ENCODE results near the gene TEX48. TPM values are rescaled to one million over a fixed set of nuclear protein-coding genes. Genes with fewer than 3 reads are reported as not detected.
A peak's percentile ranks its signal among the peaks of the same experiment; 100 is the strongest.

Gene TEX48
- total and polyA plus RNA-seq, 10 of the 15 experiments (the other 5 are each of a cell fraction or from before 2014, with no cell fraction given), result not detected

DNA sequence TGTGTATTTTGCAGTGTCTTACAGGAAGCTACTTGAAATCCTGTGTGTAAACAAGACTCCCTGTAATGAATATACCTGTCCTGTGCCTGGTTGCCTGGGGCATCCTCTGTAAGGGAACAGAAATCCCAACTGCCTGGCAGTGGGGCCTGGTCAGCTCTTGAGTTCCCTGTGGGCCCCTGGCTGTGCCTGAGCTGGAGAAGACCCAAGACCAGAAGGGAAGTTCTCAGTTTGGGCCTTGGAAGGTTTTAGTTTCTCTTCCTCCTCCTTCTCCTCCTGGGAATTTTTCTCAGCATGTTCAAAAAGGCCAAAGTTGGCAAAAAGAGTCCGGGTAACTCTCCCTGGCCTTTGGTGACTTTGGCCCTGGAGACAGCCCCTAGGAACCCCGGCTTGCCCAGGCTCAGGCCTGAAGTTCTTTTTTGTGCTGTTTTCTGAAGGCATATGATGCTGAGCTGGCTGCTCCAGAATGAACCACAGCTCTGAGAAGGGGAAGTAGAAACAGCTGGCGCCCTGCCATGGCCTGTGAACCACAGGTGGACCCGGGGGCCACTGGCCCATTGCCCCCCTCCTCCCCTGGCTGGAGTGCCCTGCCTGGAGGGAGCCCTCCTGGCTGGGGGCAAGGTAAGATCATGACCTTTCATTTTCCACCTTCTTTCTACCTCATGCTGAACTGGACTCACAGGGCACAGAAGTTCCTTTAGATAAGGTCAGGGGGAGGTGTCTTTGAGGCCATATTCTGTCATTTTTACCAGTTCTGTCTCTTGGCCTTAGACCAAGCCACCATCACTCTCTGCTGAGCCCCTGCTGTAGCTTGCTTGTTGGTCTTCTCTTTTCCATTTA, 65.1 kb downstream of the TEX48 start (continued):
- TF ChIP-seq BHLHE40 (IDR thresholded peaks at IDR 0.05; ENCODE audit: borderline replicate concordance in 1 of 2, low read depth in 2 of 2, low read length in 1 of 2), result peak in 1 of 2 experiments; percentile 54; a peak in 1 of 4 replicates
- peak; percentile 83 to 89; a peak in 3 of 4 replicates for TF ChIP-seq IKZF2 (IDR thresholded peaks at IDR 0.05)
- TF ChIP-seq ETV6 (conservative IDR thresholded peaks at IDR 0.05 in 1 of 2, IDR thresholded peaks at IDR 0.05 in 1 of 2; ENCODE audit: borderline replicate concordance in 1 of 2, low read depth in 1 of 2), result peak in 1 of 2 experiments; percentile 21; a peak in 1 of 4 replicates
- no peak for TF ChIP-seq STAT1 (conservative IDR thresholded peaks at IDR 0.05)
- 0 out of 2 replicates have a peak, but pooled peaks have one; percentile 39 for TF ChIP-seq PAX5 (IDR thresholded peaks at IDR 0.05; ENCODE audit: borderline replicate concordance, low read depth, low read length)
- TF ChIP-seq, protein P1, sequence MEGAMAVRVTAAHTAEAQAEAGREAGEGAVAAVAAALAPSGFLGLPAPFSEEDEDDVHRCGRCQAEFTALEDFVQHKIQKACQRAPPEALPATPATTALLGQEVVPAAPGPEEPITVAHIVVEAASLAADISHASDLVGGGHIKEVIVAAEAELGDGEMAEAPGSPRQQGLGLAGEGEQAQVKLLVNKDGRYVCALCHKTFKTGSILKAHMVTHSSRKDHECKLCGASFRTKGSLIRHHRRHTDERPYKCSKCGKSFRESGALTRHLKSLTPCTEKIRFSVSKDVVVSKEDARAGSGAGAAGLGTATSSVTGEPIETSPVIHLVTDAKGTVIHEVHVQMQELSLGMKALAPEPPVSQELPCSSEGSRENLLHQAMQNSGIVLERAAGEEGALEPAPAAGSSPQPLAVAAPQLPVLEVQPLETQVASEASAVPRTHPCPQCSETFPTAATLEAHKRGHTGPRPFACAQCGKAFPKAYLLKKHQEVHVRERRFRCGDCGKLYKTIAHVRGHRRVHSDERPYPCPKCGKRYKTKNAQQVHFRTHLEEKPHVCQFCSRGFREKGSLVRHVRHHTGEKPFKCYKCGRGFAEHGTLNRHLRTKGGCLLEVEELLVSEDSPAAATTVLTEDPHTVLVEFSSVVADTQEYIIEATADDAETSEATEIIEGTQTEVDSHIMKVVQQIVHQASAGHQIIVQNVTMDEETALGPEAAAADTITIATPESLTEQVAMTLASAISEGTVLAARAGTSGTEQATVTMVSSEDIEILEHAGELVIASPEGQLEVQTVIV (IDR thresholded peaks at IDR 0.05; ENCODE audit: borderline replicate concordance, partially characterized antibody), result no peak
- 0 out of 2 replicates have a peak, but pooled peaks have one; percentile 48 for TF ChIP-seq CBFB (IDR thresholded peaks at IDR 0.05; ENCODE audit: low read depth)
- TF ChIP-seq GABPA (IDR thresholded peaks at IDR 0.05; ENCODE audit: low read depth), result no peak
- TF ChIP-seq ATF7 (IDR thresholded peaks at IDR 0.05; ENCODE audit: low read depth), result 0 out of 2 replicates have a peak, but pooled peaks have one; percentile 20
- no peak for TF ChIP-seq HCFC1 (IDR thresholded peaks at IDR 0.05; ENCODE audit: low read length)
- no peak for TF ChIP-seq RELA (IDR thresholded peaks at IDR 0.05; ENCODE audit: borderline replicate concordance, partially characterized antibody)
- TF ChIP-seq MEF2A (IDR thresholded peaks at IDR 0.05; ENCODE audit: insufficient read depth, low read depth, low read length), result no peak

Other genes with a start within 250 kb of the TEX48 start
- 0.33 and 0.34 TPM in 2 replicates for gene WHRN, start 176.7 kb downstream of the TEX48 start, total RNA-seq (2014; rRNA removed)
- gene WHRN, start 176.7 kb downstream of the TEX48 start, total RNA-seq (2014; rRNA removed; fragmentation: Illumina TruSeq; extraction: Trizol), result 0.18 TPM in 2 replicates
- gene WHRN, start 176.7 kb downstream of the TEX48 start, total RNA-seq (2021), result 0.98 and 1.2 TPM in 2 replicates
- 9.9 and 18.2 TPM in 2 replicates for gene WHRN, start 176.7 kb downstream of the TEX48 start, polyA plus RNA-seq (2011; rRNA removed)
- gene WHRN, start 176.7 kb downstream of the TEX48 start, polyA plus RNA-seq (2014; fragmentation: Illumina TruSeq; extraction: Trizol), result 0.17 and 0.29 TPM in 2 replicates
- under 1 TPM in 1 of 2 experiments, not detected in 1; 0.04 TPM for gene WHRN, start 176.7 kb downstream of the TEX48 start, polyA plus RNA-seq (2014; fragmentation: Nextera tagmentation; extraction: Ambion mirVana)
- 0.82 and 0.86 TPM in 2 replicates for gene WHRN, start 176.7 kb downstream of the TEX48 start, polyA plus RNA-seq (2014; rRNA removed)
- 1 to 10 TPM in 1 of 2 experiments, under 1 TPM in 1; 0.68 to 1.1 TPM for gene WHRN, start 176.7 kb downstream of the TEX48 start, polyA plus RNA-seq (2016; fragmentation: Nextera tagmentation; extraction: Ambion mirVana)
- gene ATP6V1G1, start 94.4 kb downstream of the TEX48 start, total RNA-seq (2014; rRNA removed), result 44.2 and 56.6 TPM in 2 replicates
- 60.5 TPM in 2 replicates for gene ATP6V1G1, start 94.4 kb downstream of the TEX48 start, total RNA-seq (2014; rRNA removed; fragmentation: Illumina TruSeq; extraction: Trizol)
- 34.2 and 36.0 TPM in 2 replicates for gene ATP6V1G1, start 94.4 kb downstream of the TEX48 start, total RNA-seq (2021)
- gene ATP6V1G1, start 94.4 kb downstream of the TEX48 start, polyA plus RNA-seq (2011; rRNA removed), result 90.6 and 130 TPM in 2 replicates
- 62.1 and 74.5 TPM in 2 replicates for gene ATP6V1G1, start 94.4 kb downstream of the TEX48 start, polyA plus RNA-seq (2014; fragmentation: Illumina TruSeq; extraction: Trizol)
- gene ATP6V1G1, start 94.4 kb downstream of the TEX48 start, polyA plus RNA-seq (2014; fragmentation: Nextera tagmentation; extraction: Ambion mirVana), result 100 to 1,000 TPM; 162 to 204 TPM
- gene ATP6V1G1, start 94.4 kb downstream of the TEX48 start, polyA plus RNA-seq (2014; rRNA removed), result 50.8 and 54.9 TPM in 2 replicates
- 10 to 100 TPM; 98.5 to 99.9 TPM for gene ATP6V1G1, start 94.4 kb downstream of the TEX48 start, polyA plus RNA-seq (2016; fragmentation: Nextera tagmentation; extraction: Ambion mirVana)
- 24.9 and 25.5 TPM in 2 replicates for gene TMEM268, start 70.9 kb downstream of the TEX48 start, total RNA-seq (2014; rRNA removed)
- 16.8 and 20.3 TPM in 2 replicates for gene TMEM268, start 70.9 kb downstream of the TEX48 start, total RNA-seq (2014; rRNA removed; fragmentation: Illumina TruSeq; extraction: Trizol)
- 27.1 and 32.1 TPM in 2 replicates for gene TMEM268, start 70.9 kb downstream of the TEX48 start, total RNA-seq (2021)
- gene TMEM268, start 70.9 kb downstream of the TEX48 start, polyA plus RNA-seq (2011; rRNA removed), result 79.5 and 83.7 TPM in 2 replicates
- 34.1 and 36.2 TPM in 2 replicates for gene TMEM268, start 70.9 kb downstream of the TEX48 start, polyA plus RNA-seq (2014; fragmentation: Illumina TruSeq; extraction: Trizol)
- gene TMEM268, start 70.9 kb downstream of the TEX48 start, polyA plus RNA-seq (2014; fragmentation: Nextera tagmentation; extraction: Ambion mirVana), result 1 to 10 TPM; 3.5 to 6.1 TPM
- gene TMEM268, start 70.9 kb downstream of the TEX48 start, polyA plus RNA-seq (2014; rRNA removed), result 22.5 and 24.0 TPM in 2 replicates
- 10 to 100 TPM in 1 of 2 experiments, 1 to 10 TPM in 1; 7.4 to 14.3 TPM for gene TMEM268, start 70.9 kb downstream of the TEX48 start, polyA plus RNA-seq (2016; fragmentation: Nextera tagmentation; extraction: Ambion mirVana)
- gene TEX53, start 24.4 kb downstream of the TEX48 start, total RNA-seq (2014; rRNA removed), result not detected in 2 replicates
- not detected in 2 replicates for gene TEX53, start 24.4 kb downstream of the TEX48 start, total RNA-seq (2014; rRNA removed; fragmentation: Illumina TruSeq; extraction: Trizol)
- gene TEX53, start 24.4 kb downstream of the TEX48 start, total RNA-seq (2021), result not detected in 2 replicates
- not detected in 2 replicates for gene TEX53, start 24.4 kb downstream of the TEX48 start, polyA plus RNA-seq (2011; rRNA removed)
- gene TEX53, start 24.4 kb downstream of the TEX48 start, polyA plus RNA-seq (2014; fragmentation: Illumina TruSeq; extraction: Trizol), result not detected in 2 replicates
- gene TEX53, start 24.4 kb downstream of the TEX48 start, polyA plus RNA-seq (2014; fragmentation: Nextera tagmentation; extraction: Ambion mirVana), result not detected
- gene TEX53, start 24.4 kb downstream of the TEX48 start, polyA plus RNA-seq (2014; rRNA removed), result not detected in 2 replicates
- gene TEX53, start 24.4 kb downstream of the TEX48 start, polyA plus RNA-seq (2016; fragmentation: Nextera tagmentation; extraction: Ambion mirVana), result not detected
- not detected in 2 replicates for gene TNFSF15, start 123.8 kb upstream of the TEX48 start, total RNA-seq (2014; rRNA removed)
- gene TNFSF15, start 123.8 kb upstream of the TEX48 start, total RNA-seq (2014; rRNA removed; fragmentation: Illumina TruSeq; extraction: Trizol), result under 0.01 TPM in 1 of 2 replicates, not detected in the other
- not detected in 2 replicates for gene TNFSF15, start 123.8 kb upstream of the TEX48 start, total RNA-seq (2021)
- gene TNFSF15, start 123.8 kb upstream of the TEX48 start, polyA plus RNA-seq (2011; rRNA removed), result 0.03 TPM in 1 of 2 replicates, not detected in the other
- gene TNFSF15, start 123.8 kb upstream of the TEX48 start, polyA plus RNA-seq (2014; fragmentation: Illumina TruSeq; extraction: Trizol), result 0.03 TPM in 1 of 2 replicates, not detected in the other
- not detected for gene TNFSF15, start 123.8 kb upstream of the TEX48 start, polyA plus RNA-seq (2014; fragmentation: Nextera tagmentation; extraction: Ambion mirVana)
- not detected in 2 replicates for gene TNFSF15, start 123.8 kb upstream of the TEX48 start, polyA plus RNA-seq (2014; rRNA removed)
- not detected for gene TNFSF15, start 123.8 kb upstream of the TEX48 start, polyA plus RNA-seq (2016; fragmentation: Nextera tagmentation; extraction: Ambion mirVana)
- not detected in 2 replicates for gene TNFSF8, start 248.4 kb upstream of the TEX48 start, total RNA-seq (2014; rRNA removed)
- gene TNFSF8, start 248.4 kb upstream of the TEX48 start, total RNA-seq (2014; rRNA removed; fragmentation: Illumina TruSeq; extraction: Trizol), result not detected in 2 replicates
- 0.11 and 0.15 TPM in 2 replicates for gene TNFSF8, start 248.4 kb upstream of the TEX48 start, total RNA-seq (2021)
- 0.04 and 0.10 TPM in 2 replicates for gene TNFSF8, start 248.4 kb upstream of the TEX48 start, polyA plus RNA-seq (2011; rRNA removed)
- not detected in 2 replicates for gene TNFSF8, start 248.4 kb upstream of the TEX48 start, polyA plus RNA-seq (2014; fragmentation: Illumina TruSeq; extraction: Trizol)
- under 1 TPM in 1 of 2 experiments, not detected in 1; 0.29 TPM for gene TNFSF8, start 248.4 kb upstream of the TEX48 start, polyA plus RNA-seq (2014; fragmentation: Nextera tagmentation; extraction: Ambion mirVana)
- not detected in 2 replicates for gene TNFSF8, start 248.4 kb upstream of the TEX48 start, polyA plus RNA-seq (2014; rRNA removed)
- gene TNFSF8, start 248.4 kb upstream of the TEX48 start, polyA plus RNA-seq (2016; fragmentation: Nextera tagmentation; extraction: Ambion mirVana), result not detected